Cerebellar cortex (tissue), 1 donor: ENCODE results near the gene ENO2.
"Not testable (repeated sequence)": the region's sequence is repeated elsewhere in the genome, so short reads cannot be mapped to it uniquely, and the experiment has no call there.

Experiments used
- DNase-seq: peaks from one replicate; pipeline ENCODE4 v3.0.0-alpha.2; 2015; ENCODE audit warnings: low spot score

The ENO2 gene

GRCh38 chr12:6914246-6914946 lies at the start of gene ENO2:
TSS of gene ENO2 (plus strand) at chr12:6914580. CDS start at chr12:6915833, 1,253 bp downstream.
- DNase-seq, result peak; percentile 86

- not testable (repeated sequence) for DNase-seq
These were observed 49.1 kb upstream of the ENO2 start for GRCh38 chr12:6865307-6865706.

- DNase-seq, result no peak
These were observed 48.0 kb upstream of the ENO2 start for GRCh38 chr12:6866163-6866919.

GRCh38 chr12:6866920-6867412 lies 47.4 kb upstream of the ENO2 start:
- peak; percentile 28 for DNase-seq

GRCh38 chr12:6867413-6868210 lies 46.8 kb upstream of the ENO2 start, which contains the start of gene TPI1:
TSS of gene TPI1 (plus strand) at chr12:6867531. CDS start at chr12:6867567, 36 bp downstream.
- DNase-seq, result peak; percentile 84

GRCh38 chr12:6868211-6869048 lies 46.0 kb upstream of the ENO2 start:
- DNase-seq, result peak; percentile 31

- DNase-seq, result peak; percentile 92
These were observed 45.0 kb upstream of the ENO2 start for GRCh38 chr12:6869049-6870021.

- DNase-seq, result not testable (repeated sequence)
These were observed 44.1 kb upstream of the ENO2 start for GRCh38 chr12:6870304-6870703.

GRCh38 chr12:6871052-6871957 lies 43.1 kb upstream of the ENO2 start:
- DNase-seq, result peak; percentile 52

- DNase-seq, result peak; percentile 78
These were observed 42.0 kb upstream of the ENO2 start for GRCh38 chr12:6872073-6873048.

GRCh38 chr12:6873094-6874014 lies 41.0 kb upstream of the ENO2 start, which contains the start of gene SPSB2:
TSS of gene SPSB2 (minus strand) at chr12:6873303. CDS start at chr12:6872901, 402 bp downstream.
- peak; percentile 94 for DNase-seq

- not testable (repeated sequence) for DNase-seq
These were observed 40.4 kb upstream of the ENO2 start for GRCh38 chr12:6874015-6874368.

GRCh38 chr12:6879824-6880223 lies 34.6 kb upstream of the ENO2 start:
- DNase-seq, result not testable (repeated sequence)

GRCh38 chr12:6883252-6883651 lies 31.1 kb upstream of the ENO2 start:
- no peak for DNase-seq

- no peak for DNase-seq
These were observed 30.7 kb upstream of the ENO2 start for GRCh38 chr12:6883683-6884082.

- DNase-seq, result no peak
These were observed 29.8 kb upstream of the ENO2 start for GRCh38 chr12:6884539-6884938.
